HepG2 (cell line): ENCODE results near the gene C1orf159. TPM values are rescaled to one million over a fixed set of nuclear protein-coding genes. Genes with fewer than 3 reads are reported as not detected.

Experiments
- ASH2L ChIP-seq: fragments of 300-600, 200-600 bp; sonication (generic); IDR thresholded peaks from 2 replicates; pipeline ENCODE4 v1.7.0; 2017; ENCODE audit warnings: low read depth, mild to moderate bottlenecking, moderate library complexity, mixed read lengths, low read length; ENCODE audit not compliant: insufficient read length
- MTF2 ChIP-seq: sonication (generic); formaldehyde crosslinking; IDR thresholded peaks from 2 replicates; pipeline ENCODE4 v1.5.0; 2020; ENCODE audit warnings: missing genetic modification reagents, borderline replicate concordance
- NCOA1 ChIP-seq: sonication (generic); formaldehyde crosslinking; IDR thresholded peaks from 2 replicates; pipeline ENCODE4 v1.9.0; 2021; ENCODE audit warnings: missing genetic modification reagents
- NR2F1 ChIP-seq, 2 experiments: fragments of 450-650 bp in 1 of 2; formaldehyde crosslinking in 1 of 2; IDR thresholded peaks; 2 replicates each; pipeline versions ENCODE4 v1.5.0 to v1.6.1; 2016 to 2020; ENCODE audit warnings: mild to moderate bottlenecking in 1 of 2, missing compliant biosample characterization in 1 of 2, missing genetic modification reagents in 1 of 2, moderate library complexity in 1 of 2
- RFX1 ChIP-seq: fragments of 450-650 bp; IDR thresholded peaks from 2 replicates; pipeline ENCODE4 v1.6.1; 2017
- ZFP36L2 ChIP-seq: sonication (generic); formaldehyde crosslinking; IDR thresholded peaks from 2 replicates; pipeline ENCODE4 v1.4.0; 2020; ENCODE audit warnings: missing genetic modification reagents
- ZNF256 ChIP-seq: sonication (generic); formaldehyde crosslinking; conservative IDR thresholded peaks from 2 replicates; pipeline ENCODE4 v1.4.0; 2020; ENCODE audit warnings: missing genetic modification reagents
- ZNF3 ChIP-seq: IDR thresholded peaks from 2 replicates; pipeline ENCODE4 v1.7.0; 2017; ENCODE audit warnings: inconsistent platforms
- ZNF383 ChIP-seq: sonication (generic); formaldehyde crosslinking; IDR thresholded peaks from 2 replicates; pipeline ENCODE4 v1.4.0; 2020; ENCODE audit warnings: missing genetic modification reagents, mild to moderate bottlenecking, borderline replicate concordance
- ZNF446 ChIP-seq: sonication (generic); formaldehyde crosslinking; IDR thresholded peaks from 2 replicates; pipeline ENCODE4 v1.5.0; 2020; ENCODE audit warnings: mild to moderate bottlenecking, missing genetic modification reagents
- polyA plus RNA-seq, 8 experiments: library from polyadenylated mRNA; depleted of rRNA in 3 of 8; stranded (reverse) in 7 of 8; unstranded in 1 of 8; fragments of >200 nt; fragmentation: Illumina TruSeq in 4 of 8; extraction: Trizol in 4 of 8; gene quantifications; 2 replicates each; pipeline versions ENCODE4 v1.2.1 to v1.2.3, GENCODE V29; 2011 to 2016; ENCODE audit warnings: low read depth in 4 of 8, missing spikeins in 1 of 8, mixed read lengths in 1 of 8; ENCODE audit not compliant: insufficient read depth in 1 of 8
- total RNA-seq, 5 experiments: library from RNA; depleted of rRNA; stranded (reverse); fragments of >200 nt; fragmentation: Illumina TruSeq; extraction: Trizol; gene quantifications; 2 replicates each; pipeline ENCODE4 v1.2.3, GENCODE V29; 2016; ENCODE audit warnings: low read depth in 1 of 5
- TF ChIP-seq, protein P1 (sequence below): sonication (generic); formaldehyde crosslinking; IDR thresholded peaks from 2 replicates; pipeline ENCODE4 v1.8.0; 2022; ENCODE audit warnings: missing genetic modification reagents, mild to moderate bottlenecking, inconsistent platforms, borderline replicate concordance
- TF ChIP-seq, protein P2 (sequence below): sonication (generic); formaldehyde crosslinking; IDR thresholded peaks from 2 replicates; pipeline ENCODE4 v1.5.0; 2020; ENCODE audit warnings: mild to moderate bottlenecking, missing genetic modification reagents
- TF ChIP-seq, protein P3 (sequence below): sonication (generic); formaldehyde crosslinking; IDR thresholded peaks from 2 replicates; pipeline ENCODE4 v1.8.1; 2023; ENCODE audit warnings: mild to moderate bottlenecking, inconsistent platforms, moderate library complexity, missing genetic modification reagents, borderline replicate concordance
- TF ChIP-seq, protein P4 (sequence below): sonication (generic); formaldehyde crosslinking; IDR thresholded peaks from 2 replicates; pipeline ENCODE4 v1.9.0; 2021; ENCODE audit warnings: mild to moderate bottlenecking, missing genetic modification reagents
- TF ChIP-seq, protein P5 (sequence below): sonication (generic); formaldehyde crosslinking; IDR thresholded peaks from 2 replicates; pipeline ENCODE4 v1.5.0; 2020; ENCODE audit warnings: missing genetic modification reagents, mild to moderate bottlenecking, borderline replicate concordance

Gene C1orf159
- total and polyA plus RNA-seq, 2 of the 13 experiments (the other 11 are each of a cell fraction or from before 2014, with no cell fraction given): 3.8 to 6.7 TPM

DNA sequence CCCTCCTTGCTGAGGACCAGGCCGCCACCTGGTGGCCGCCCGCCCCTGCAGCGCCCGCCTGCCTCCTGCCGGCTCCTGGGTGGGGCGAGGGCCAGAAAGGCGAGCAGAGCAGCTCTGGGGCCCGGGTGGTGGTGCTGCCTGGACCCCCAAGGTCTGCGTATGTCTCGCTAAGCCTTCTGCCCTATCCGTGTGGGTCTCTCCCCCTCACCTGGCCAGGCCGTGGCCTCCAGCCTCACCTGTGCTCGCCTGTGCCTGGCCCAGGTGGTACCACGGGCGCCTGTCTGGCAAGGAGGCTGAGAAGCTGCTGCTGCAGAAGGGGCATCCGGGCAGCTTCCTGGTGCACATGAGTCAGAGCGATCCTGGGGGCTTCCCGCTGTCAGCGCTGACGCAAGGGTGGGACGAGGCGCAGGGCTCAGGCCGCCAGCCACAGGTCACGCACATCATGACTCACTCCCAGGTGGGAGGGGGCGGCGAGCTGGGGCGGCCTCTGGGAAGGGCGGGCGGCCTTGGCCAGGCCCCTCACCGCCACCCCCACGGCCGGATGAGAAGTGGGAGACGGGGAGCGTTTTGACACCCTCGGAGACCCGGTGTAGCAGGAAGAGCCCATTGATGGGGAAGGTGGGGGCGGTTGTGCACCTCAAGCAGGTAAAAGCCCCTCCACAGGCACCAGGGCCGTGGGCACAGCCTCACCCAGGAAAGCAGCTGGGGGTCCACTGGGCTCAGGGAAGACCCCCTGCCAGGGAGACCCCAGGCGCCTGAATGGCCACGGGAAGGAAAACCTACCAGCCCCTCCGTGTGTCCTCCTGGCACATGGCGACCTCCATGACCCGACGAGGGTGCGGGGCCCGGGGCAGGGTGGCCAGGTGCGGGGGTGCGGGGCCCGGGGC is 51.7 kb downstream of the C1orf159 start (continued):
- TF ChIP-seq MTF2 (CRISPR knock-in tag): no peak; the same call in 1 of the 2 replicates
- TF ChIP-seq NR2F1 (CRISPR knock-in tag; IDR thresholded peaks at IDR 0.05): peak in 1 of 2 experiments; percentile 46; a peak in 2 of 4 replicates
- TF ChIP-seq, protein P1, sequence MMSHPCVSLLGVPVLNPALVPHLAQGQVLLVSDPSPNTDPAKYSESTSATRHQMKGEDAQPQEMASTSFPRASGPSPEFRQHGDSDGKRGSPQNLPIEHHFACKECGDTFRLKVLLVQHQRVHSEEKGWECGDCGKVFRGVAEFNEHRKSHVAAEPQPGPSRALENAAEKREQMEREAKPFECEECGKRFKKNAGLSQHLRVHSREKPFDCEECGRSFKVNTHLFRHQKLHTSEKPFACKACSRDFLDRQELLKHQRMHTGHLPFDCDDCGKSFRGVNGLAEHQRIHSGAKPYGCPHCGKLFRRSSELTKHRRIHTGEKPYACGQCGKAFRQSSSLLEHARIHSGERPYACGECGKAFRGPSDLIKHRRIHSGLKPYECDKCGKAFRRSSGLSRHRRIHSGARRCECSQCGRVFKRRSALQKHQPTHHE (CRISPR knock-in tag): no peak
- TF ChIP-seq ZNF256 (CRISPR knock-in tag): no peak
- no peak for TF ChIP-seq ZFP36L2 (CRISPR knock-in tag)
- TF ChIP-seq, protein P2, sequence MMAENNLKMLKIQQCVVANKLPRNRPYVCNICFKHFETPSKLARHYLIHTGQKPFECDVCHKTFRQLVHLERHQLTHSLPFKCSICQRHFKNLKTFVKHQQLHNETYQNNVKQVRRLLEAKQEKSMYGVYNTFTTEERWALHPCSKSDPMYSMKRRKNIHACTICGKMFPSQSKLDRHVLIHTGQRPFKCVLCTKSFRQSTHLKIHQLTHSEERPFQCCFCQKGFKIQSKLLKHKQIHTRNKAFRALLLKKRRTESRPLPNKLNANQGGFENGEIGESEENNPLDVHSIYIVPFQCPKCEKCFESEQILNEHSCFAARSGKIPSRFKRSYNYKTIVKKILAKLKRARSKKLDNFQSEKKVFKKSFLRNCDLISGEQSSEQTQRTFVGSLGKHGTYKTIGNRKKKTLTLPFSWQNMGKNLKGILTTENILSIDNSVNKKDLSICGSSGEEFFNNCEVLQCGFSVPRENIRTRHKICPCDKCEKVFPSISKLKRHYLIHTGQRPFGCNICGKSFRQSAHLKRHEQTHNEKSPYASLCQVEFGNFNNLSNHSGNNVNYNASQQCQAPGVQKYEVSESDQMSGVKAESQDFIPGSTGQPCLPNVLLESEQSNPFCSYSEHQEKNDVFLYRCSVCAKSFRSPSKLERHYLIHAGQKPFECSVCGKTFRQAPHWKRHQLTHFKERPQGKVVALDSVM: peak; percentile 69
- no peak for TF ChIP-seq NCOA1 (CRISPR knock-in tag)
- no peak for TF ChIP-seq ZNF446 (CRISPR knock-in tag)
- TF ChIP-seq, protein P3, sequence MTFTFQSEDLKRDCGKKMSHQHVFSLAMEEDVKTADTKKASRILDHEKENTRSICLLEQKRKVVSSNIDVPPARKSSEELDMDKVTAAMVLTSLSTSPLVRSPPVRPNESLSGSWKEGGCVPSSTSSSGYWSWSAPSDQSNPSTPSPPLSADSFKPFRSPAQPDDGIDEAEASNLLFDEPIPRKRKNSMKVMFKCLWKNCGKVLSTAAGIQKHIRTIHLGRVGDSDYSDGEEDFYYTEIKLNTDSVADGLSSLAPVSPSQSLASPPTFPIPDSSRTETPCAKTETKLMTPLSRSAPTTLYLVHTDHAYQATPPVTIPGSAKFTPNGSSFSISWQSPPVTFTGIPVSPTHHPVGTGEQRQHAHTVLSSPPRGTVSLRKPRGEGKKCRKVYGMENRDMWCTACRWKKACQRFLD: peak; percentile 70; the same call in 1 of the 2 replicates
- TF ChIP-seq ASH2L: no peak
- TF ChIP-seq, protein P4, sequence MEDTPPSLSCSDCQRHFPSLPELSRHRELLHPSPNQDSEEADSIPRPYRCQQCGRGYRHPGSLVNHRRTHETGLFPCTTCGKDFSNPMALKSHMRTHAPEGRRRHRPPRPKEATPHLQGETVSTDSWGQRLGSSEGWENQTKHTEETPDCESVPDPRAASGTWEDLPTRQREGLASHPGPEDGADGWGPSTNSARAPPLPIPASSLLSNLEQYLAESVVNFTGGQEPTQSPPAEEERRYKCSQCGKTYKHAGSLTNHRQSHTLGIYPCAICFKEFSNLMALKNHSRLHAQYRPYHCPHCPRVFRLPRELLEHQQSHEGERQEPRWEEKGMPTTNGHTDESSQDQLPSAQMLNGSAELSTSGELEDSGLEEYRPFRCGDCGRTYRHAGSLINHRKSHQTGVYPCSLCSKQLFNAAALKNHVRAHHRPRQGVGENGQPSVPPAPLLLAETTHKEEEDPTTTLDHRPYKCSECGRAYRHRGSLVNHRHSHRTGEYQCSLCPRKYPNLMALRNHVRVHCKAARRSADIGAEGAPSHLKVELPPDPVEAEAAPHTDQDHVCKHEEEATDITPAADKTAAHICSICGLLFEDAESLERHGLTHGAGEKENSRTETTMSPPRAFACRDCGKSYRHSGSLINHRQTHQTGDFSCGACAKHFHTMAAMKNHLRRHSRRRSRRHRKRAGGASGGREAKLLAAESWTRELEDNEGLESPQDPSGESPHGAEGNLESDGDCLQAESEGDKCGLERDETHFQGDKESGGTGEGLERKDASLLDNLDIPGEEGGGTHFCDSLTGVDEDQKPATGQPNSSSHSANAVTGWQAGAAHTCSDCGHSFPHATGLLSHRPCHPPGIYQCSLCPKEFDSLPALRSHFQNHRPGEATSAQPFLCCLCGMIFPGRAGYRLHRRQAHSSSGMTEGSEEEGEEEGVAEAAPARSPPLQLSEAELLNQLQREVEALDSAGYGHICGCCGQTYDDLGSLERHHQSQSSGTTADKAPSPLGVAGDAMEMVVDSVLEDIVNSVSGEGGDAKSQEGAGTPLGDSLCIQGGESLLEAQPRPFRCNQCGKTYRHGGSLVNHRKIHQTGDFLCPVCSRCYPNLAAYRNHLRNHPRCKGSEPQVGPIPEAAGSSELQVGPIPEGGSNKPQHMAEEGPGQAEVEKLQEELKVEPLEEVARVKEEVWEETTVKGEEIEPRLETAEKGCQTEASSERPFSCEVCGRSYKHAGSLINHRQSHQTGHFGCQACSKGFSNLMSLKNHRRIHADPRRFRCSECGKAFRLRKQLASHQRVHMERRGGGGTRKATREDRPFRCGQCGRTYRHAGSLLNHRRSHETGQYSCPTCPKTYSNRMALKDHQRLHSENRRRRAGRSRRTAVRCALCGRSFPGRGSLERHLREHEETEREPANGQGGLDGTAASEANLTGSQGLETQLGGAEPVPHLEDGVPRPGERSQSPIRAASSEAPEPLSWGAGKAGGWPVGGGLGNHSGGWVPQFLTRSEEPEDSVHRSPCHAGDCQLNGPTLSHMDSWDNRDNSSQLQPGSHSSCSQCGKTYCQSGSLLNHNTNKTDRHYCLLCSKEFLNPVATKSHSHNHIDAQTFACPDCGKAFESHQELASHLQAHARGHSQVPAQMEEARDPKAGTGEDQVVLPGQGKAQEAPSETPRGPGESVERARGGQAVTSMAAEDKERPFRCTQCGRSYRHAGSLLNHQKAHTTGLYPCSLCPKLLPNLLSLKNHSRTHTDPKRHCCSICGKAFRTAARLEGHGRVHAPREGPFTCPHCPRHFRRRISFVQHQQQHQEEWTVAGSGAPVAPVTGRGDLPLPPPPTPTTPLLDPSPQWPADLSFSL (CRISPR knock-in tag): no peak
- TF ChIP-seq ZNF383 (CRISPR knock-in tag): peak; percentile 80; the same call in 1 of the 2 replicates
- no peak for TF ChIP-seq RFX1
- TF ChIP-seq ZNF3 (CRISPR knock-in tag): no peak
- TF ChIP-seq, protein P5, sequence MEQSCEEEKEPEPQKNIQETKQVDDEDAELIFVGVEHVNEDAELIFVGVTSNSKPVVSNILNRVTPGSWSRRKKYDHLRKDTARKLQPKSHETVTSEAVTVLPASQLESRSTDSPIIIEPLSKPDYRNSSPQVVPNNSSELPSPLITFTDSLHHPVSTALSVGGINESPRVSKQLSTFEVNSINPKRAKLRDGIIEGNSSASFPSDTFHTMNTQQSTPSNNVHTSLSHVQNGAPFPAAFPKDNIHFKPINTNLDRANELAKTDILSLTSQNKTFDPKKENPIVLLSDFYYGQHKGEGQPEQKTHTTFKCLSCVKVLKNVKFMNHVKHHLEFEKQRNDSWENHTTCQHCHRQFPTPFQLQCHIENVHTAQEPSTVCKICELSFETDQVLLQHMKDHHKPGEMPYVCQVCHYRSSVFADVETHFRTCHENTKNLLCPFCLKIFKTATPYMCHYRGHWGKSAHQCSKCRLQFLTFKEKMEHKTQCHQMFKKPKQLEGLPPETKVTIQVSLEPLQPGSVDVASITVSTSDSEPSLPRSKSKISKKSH: no peak
